Measurements from ENCODE around the gene LENG8. TPM values are rescaled to one million over a fixed set of nuclear protein-coding genes. Genes with fewer than 3 reads are reported as not detected.

The LENG8 gene
- polyA plus RNA-seq, 1 donor from 2014 or later, result 24.2 TPM

GRCh38 chr19:54435551-54436016 lies 13.4 kb upstream of the LENG8 start:
- Histone ChIP-seq H3K9ac (ENCODE audit: low read length) (no peak overlapping the region), H3K9me3 (ENCODE audit: low read length) (no peaks in the 10 kb centered on the region)

GRCh38 chr19:54436031-54436523 lies 12.9 kb upstream of the LENG8 start:
- Histone ChIP-seq H3K36me3 (ENCODE audit: insufficient read depth, low read length) (no peaks in the 10 kb centered on the region), H4K20me1 (ENCODE audit: insufficient read depth) (no peaks in the 10 kb centered on the region), H3K27ac (ENCODE audit: low read length) (no peak overlapping the region), H3K4me3 (ENCODE audit: low read length) (no peak overlapping the region), H3K9ac (ENCODE audit: low read length) (peak overlapping the region; percentile 16), H3K79me2 (replicated peaks; ENCODE audit: insufficient read depth, low read length) (no peaks in the 10 kb centered on the region), H3F3A (ENCODE audit: insufficient read depth, low read length, poor library complexity, severe bottlenecking) (no peaks in the 10 kb centered on the region), H3K9me2 (ENCODE audit: insufficient read depth, low read length) (no peaks in the 10 kb centered on the region), H3K4me2 (ENCODE audit: low read length) (no peak overlapping the region), H3K27me3 (ENCODE audit: insufficient read depth, low read depth, low read length) (no peaks in the 10 kb centered on the region), H3K9me3 (ENCODE audit: low read length) (no peaks in the 10 kb centered on the region), H2AFZ (ENCODE audit: low read depth, low read length) (no peak overlapping the region)
- no peak for TF ChIP-seq REST (IDR thresholded peaks at IDR 0.05; ENCODE audit: borderline replicate concordance)

More at GRCh38 chr19:54435551-54436016, 13.4 kb upstream of the LENG8 start:
- Histone ChIP-seq H3K4me3 (ENCODE audit: low read length) (no peak overlapping the region), H3K79me2 (replicated peaks; ENCODE audit: insufficient read depth, low read length) (no peaks in the 10 kb centered on the region), H3K27me3 (ENCODE audit: insufficient read depth, low read depth, low read length) (no peaks in the 10 kb centered on the region), H3K27ac (ENCODE audit: low read length) (no peak overlapping the region), H4K20me1 (ENCODE audit: insufficient read depth) (no peaks in the 10 kb centered on the region), H3K4me2 (ENCODE audit: low read length) (no peak overlapping the region), H2AFZ (ENCODE audit: low read depth, low read length) (no peak overlapping the region), H3K36me3 (ENCODE audit: insufficient read depth, low read length) (no peaks in the 10 kb centered on the region), H3F3A (ENCODE audit: insufficient read depth, low read length, poor library complexity, severe bottlenecking) (no peaks in the 10 kb centered on the region), H3K9me2 (ENCODE audit: insufficient read depth, low read length) (no peaks in the 10 kb centered on the region)
- no peak for TF ChIP-seq MXI1 (conservative IDR thresholded peaks at IDR 0.05; ENCODE audit: poor library complexity, severe bottlenecking)
- no peak for TF ChIP-seq REST (IDR thresholded peaks at IDR 0.05; ENCODE audit: borderline replicate concordance)
- TF ChIP-seq EZH2 (IDR thresholded peaks at IDR 0.05; ENCODE audit: borderline replicate concordance, insufficient read depth, low read length, poor library complexity, severe bottlenecking), result no peak

- Histone ChIP-seq H2AFZ (ENCODE audit: low read depth, low read length) (no peak overlapping the region), H3K9me3 (ENCODE audit: low read length) (no peaks in the 10 kb centered on the region), H3F3A (ENCODE audit: insufficient read depth, low read length, poor library complexity, severe bottlenecking) (no peaks in the 10 kb centered on the region), H3K27me3 (ENCODE audit: insufficient read depth, low read depth, low read length) (no peaks in the 10 kb centered on the region), H3K36me3 (ENCODE audit: insufficient read depth, low read length) (no peaks in the 10 kb centered on the region), H3K4me3 (ENCODE audit: low read length) (no peak overlapping the region), H3K79me2 (replicated peaks; ENCODE audit: insufficient read depth, low read length) (no peaks in the 10 kb centered on the region), H3K9ac (ENCODE audit: low read length) (peak overlapping the region; percentile 16), H4K20me1 (ENCODE audit: insufficient read depth) (no peaks in the 10 kb centered on the region), H3K9me2 (ENCODE audit: insufficient read depth, low read length) (no peaks in the 10 kb centered on the region), H3K27ac (ENCODE audit: low read length) (no peak overlapping the region), H3K4me2 (ENCODE audit: low read length) (no peak overlapping the region)
- no peak for TF ChIP-seq MXI1 (conservative IDR thresholded peaks at IDR 0.05; ENCODE audit: poor library complexity, severe bottlenecking)
- no peak for TF ChIP-seq RAD21 (conservative IDR thresholded peaks at IDR 0.05)
- TF ChIP-seq SMC3 (conservative IDR thresholded peaks at IDR 0.05; ENCODE audit: poor library complexity), result no peak
- no peak for TF ChIP-seq EZH2 (IDR thresholded peaks at IDR 0.05; ENCODE audit: borderline replicate concordance, insufficient read depth, low read length, poor library complexity, severe bottlenecking)
- TF ChIP-seq EP300 (conservative IDR thresholded peaks at IDR 0.05; ENCODE audit: poor library complexity, severe bottlenecking), result no peak
- TF ChIP-seq REST (IDR thresholded peaks at IDR 0.05; ENCODE audit: borderline replicate concordance), result no peak
- no peak for TF ChIP-seq CTCF (IDR thresholded peaks at IDR 0.05; ENCODE audit: poor library complexity, severe bottlenecking)
Observed at GRCh38 chr19:54436628-54437252, 12.3 kb upstream of the LENG8 start.
